HG03280 (cell line): ENCODE results near the gene COL6A1.

Experiments
- ATAC-seq: cut with Tn5 transposase; IDR thresholded peaks from one replicate; pipeline ENCODE4 v1.9.1; 2021; ENCODE audit warnings: mild to moderate bottlenecking, moderate library complexity; ENCODE audit not compliant: unreplicated experiment

The COL6A1 gene

DNA sequence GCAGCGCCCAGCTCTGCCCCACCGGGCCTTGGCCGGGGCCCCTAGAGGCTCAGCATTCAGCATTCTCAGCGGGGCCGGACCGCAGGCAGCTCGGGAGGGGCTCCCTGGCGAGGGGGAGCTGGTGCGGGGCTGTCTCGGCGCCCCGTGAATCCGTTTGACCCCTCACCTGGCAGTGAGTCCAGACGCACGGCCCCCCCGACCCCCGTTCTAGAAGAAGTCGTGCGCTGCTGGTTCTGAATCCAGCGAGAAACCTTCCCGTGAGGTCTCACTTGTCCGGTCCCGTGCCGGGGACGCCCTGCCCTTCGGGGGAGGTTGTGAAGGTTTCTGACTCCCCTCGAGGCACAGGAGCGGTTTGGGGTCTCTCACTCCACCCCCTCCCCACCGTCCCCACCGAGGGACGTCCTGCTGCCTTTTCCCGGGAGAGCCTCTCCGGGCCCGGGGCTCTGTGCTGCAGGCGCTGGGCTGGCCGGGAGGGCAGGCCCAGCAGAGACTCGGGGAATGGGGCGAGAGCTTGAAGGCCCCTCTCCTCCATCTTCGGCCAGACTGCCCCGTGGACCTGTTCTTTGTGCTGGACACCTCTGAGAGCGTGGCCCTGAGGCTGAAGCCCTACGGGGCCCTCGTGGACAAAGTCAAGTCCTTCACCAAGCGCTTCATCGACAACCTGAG, 655 bp downstream of the COL6A1 start:
- no peak for ATAC-seq

DNA sequence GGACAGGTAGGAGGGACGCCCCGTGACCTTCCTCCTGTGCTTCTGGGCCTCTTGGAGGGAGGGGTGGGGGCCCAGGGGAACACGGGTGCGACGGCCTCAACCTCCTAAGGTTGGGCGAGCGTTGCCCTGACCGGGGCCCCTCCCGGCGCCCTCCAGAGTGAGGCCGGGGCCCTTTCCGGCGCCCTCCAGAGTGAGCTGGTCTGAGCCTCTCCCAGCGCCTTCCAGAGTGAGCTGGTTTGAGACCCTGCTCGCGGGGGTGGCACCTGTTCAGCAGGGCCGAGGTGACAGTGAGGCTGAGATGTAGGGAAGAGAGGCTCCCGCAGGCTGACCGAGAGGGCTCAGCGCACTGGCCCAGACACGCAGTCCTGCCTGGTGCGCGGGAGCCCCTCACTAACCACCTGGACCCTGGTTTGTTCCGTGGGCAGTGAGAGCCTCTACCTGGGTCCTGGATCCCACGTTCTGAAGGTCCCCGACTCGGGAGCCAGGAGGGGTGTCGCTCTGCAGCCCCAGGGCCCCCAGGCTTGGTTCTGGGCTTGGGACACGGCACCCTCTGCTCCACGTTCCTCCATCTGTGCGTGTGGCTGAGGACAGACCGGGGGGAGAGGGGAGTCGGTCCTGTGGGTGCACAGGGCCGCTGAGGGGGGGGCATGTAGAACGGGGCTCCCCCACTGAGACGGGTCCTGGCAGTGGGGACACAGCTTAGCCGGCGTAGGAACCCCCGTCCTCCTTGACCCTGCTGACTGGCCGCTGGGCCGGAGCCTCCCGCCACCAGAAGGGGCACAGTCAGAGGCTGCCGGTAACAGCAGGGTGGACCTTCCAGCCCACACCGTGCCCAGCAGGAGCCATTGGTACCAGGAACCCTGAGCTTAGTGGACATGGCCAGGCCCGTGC, 1.4 kb downstream of the COL6A1 start:
- ATAC-seq = no peak

DNA sequence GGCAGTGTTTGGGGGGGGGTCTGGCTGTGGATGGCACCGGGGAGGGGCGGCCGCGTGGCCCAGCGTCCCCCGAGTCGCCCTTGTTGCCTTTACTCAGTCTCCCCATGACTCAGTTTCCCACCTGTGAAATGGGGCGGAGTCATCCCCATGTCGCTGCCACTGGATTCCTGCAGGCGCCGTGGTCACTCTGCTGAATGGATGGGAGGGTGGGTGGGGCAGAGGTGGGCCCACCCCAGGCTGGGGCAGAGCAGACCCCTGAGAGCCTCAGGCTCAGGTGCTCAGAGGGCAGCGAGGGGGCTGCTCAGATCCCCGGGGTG, 2.0 kb downstream of the COL6A1 start:
- ATAC-seq = no peak

DNA sequence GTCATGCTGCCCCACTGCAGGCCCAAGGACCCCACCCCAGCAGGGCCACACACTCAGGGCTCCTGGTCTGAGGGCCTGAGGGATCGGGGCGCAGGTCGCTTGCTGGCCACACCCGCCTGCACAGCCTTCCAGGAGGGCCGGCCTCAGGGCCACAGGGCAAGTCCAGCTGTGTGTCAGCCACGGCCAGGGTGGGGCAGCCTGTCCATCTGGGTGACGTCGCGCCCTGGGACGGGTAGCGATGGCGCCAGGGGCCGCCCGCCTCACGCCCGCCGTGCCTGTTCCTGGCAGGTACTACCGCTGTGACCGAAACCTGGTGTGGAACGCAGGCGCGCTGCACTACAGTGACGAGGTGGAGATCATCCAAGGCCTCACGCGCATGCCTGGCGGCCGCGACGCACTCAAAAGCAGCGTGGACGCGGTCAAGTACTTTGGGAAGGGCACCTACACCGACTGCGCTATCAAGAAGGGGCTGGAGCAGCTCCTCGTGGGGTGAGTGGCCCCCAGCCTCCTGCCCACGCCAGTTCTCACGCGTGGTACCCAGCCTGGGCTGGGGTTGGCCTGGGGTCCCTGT, 2.5 kb downstream of the COL6A1 start:
- ATAC-seq = no peak

DNA sequence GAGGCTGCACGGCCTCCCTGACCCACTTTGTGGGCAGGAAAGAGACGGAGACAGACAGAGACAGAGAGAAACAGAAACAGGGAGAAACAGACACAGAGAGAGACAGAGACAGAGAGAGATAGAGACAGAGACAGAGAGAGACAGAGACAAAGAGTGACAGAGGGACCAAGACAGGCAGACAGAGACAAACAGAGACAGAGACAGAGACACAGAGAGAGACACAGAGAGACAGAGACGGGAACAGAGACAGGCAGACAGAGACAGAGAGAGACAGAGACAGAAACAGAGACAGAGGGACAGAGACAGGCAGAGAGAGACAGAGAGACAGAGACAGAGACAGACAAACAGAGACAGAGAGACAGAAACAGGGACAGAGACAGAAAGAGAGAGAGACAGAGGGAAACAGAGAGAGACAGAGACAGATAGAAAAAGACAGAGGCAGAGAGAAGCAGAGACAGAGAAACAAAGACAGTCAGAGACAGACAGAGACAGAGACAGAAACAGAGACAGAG, 3.1 kb downstream of the COL6A1 start:
- no peak for ATAC-seq

DNA sequence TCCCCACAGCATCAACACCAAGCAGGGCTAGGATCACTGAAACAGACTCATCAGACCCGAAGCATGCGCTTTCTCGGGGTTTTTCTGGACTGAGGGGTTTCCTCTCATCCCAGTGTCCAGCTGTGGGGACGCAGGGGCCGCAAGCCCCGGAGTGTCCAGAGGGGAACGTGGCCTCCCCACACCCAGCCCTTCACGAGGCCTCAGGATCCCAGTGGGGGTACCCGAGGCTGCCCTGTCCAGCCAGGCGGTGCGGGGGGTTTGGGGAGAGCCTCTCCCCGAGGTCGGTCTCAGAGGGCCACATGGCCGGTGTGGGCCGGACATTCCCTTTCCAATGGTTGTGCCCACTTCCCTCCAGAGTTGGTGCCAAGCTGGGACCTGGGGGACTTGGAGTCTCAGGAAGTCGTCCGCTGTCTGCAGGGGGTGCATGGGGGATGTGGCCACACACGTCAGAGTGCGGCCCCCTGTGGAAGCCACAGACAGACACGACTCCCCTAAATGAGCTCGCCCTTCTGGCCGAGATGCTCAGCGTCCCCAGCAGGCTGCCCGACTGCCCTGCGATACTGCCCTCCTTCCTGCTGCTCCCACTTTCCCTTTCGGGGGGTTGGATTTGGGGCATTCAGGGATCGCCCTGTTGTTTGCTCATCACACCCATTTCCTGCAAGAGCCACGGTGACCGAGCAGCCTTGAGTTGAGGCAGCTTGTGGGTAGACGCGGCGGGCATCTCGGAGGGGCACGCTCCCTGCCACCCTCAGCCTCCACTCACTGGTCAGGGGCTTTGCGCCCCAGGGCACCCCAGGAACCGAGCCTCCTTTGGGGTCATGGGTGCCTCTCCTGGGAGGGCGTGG, 4.1 kb downstream of the COL6A1 start:
- ATAC-seq = no peak

- no peak for ATAC-seq
These were observed 4.9 kb downstream of the COL6A1 start for GRCh38 chr21:45986316-45987051.

GRCh38 chr21:45987121-45987711, 5.6 kb downstream of the COL6A1 start:
- ATAC-seq = no peak

DNA sequence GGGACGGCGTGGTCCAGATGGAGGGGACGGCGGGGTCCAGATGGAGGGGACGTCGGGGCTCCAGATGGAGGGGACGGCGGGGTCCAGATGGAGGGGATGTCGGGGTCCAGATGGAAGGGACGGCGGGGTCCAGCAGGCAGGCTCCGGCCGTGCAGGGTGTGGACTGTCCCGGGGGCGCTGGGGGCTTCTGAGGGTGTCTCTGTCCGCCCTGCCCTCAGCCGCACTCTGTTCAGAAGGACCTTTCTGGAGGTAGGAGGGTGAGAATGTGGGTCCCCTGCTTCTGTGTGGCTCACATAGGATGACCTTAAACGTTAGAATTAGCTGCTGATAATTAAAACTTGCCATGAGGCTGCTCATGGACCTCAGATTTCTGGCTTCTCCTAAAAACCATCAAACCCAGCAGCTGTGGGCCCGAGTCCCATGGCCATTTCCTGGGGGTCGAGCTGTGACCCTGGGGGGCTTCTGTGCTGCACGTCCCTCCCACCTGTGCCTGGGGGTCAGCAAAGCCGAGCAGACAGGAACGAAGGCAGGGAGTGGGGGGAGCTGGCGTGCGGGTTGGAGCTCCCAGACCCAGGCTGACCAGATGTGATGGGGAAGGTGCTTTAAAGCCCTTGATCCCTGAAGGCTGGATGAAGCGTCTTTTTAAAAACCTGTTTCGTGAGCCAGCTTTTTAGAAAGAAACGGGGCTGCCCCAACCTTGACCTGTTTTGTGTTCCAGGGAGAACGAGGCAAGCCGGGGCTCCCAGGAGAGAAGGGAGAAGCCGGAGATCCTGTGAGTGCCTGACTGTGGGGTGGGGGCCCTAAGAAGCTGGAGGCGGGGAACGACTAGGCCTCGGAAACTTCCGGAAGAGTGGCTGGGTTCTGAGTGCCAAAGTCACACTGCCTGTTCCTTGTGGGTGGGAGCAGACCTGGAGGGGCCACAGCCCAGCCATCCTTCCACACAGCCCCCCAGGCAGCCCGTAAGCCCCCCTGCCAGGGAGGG, 7.1 kb downstream of the COL6A1 start:
- ATAC-seq = no peak

DNA sequence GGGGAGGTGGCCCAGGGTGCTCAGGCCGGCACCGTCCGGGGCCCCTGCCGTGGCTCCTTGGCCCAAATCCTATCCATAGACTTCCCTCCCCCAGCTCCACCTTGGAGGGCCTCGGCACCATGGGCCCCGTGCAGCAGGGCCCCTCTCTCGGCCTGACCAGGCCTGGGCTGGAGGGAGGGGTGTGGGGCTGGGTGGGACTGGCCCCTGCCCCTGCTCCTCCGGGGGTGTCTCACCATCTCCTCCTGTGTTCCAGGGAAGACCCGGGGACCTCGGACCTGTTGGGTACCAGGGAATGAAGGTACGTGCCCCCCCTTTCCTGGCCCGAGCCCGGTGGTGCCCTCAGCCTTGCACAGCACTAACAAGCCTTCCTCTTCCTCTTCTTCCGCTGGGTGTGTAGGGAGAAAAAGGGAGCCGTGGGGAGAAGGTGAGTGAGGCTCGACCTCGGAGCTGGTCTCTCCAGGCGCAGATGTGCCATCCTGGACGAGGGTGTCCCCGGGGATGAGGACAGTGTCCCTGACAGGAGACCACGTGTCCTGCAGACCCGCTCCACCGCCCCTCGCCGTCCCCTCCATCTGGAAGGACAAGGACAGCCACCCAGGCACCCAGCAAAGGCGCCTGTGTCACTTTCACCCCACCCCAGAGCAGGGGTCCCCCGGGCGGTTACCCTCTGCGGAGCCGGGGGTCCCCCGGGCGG, 7.9 kb downstream of the COL6A1 start:
- no peak for ATAC-seq

DNA sequence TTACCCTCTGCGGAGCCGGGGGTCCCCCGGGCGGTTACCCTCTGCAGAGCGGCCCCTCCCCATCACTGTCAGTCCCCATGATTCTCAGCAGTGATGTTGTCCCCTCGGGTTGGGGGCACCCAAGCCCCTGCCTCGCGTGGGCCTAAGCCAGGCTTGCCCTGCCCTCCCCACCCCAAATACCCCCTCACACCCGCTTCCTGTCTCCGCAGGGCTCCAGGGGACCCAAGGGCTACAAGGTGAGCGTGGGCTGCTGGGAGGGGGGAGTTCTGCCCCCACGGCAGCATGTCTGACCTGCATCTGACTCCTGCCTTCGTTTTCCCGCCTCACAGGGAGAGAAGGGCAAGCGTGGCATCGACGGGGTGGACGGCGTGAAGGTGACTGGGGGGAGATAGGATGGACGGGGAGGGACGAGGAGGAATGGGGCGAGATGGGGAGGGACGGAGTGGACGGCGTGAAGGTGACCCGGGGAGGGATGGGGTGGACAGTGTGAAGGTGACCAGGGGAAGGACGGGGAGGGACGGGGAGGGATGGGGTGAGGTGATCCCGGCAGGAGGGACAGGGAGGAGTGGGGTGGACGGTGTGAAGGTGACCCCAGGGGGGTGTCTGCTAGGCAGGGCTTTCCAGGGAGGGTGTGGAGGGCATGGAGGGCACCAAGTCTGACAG, 8.6 kb downstream of the COL6A1 start:
- no peak for ATAC-seq

GRCh38 chr21:45990741-45991605, 9.4 kb downstream of the COL6A1 start:
- no peak for ATAC-seq

DNA sequence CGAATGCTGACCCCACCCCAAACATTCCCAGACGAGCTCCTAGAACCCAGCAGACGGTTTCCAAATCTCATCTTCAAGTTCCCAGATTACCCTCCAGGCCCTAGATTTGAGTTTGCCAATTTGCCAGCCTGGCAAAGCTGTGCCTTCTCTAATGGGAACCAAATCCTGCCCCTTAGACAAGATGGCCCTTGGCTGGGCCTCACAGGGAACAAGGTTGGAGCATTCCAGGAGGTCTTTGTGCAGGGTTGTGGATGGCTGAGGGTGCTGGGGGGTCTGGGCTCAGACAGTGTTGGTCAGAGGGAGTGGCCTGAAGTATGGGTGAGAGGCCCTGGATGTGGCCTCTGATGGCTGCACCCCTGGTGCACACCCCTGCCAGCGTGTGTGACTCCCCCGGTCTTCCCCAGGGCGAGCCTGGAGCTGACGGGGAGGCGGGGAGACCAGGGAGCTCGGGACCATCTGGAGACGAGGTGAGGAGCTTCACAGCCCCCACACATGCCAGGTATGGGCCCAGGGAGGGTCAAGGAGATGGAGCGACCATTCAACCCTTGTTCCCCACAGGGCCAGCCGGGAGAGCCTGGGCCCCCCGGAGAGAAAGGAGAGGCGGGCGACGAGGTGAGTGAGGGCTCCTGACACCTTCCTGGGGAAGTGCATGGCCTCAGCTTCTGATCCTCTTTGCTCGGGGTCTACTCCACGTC, 10.2 kb downstream of the COL6A1 start:
- no peak for ATAC-seq

- no peak for ATAC-seq
These were observed 11.0 kb downstream of the COL6A1 start for GRCh38 chr21:45992301-45993209.
